Activated T-helper 1 cell treated with Interleukin-2 at 50 U/mL for 16 hours (primary cell): Measurements from ENCODE around the gene CEMP1.
A peak's percentile ranks its signal among the peaks of the same experiment; 100 is the strongest.

Experiments
- DNase-seq: peaks from one replicate; pipeline ENCODE4 v3.0.0-alpha.2; 2020; ENCODE audit warnings: low read depth

Gene CEMP1

GRCh38 chr16:2518823-2519710, 12.1 kb downstream of the CEMP1 start:
- no peak for DNase-seq

DNA sequence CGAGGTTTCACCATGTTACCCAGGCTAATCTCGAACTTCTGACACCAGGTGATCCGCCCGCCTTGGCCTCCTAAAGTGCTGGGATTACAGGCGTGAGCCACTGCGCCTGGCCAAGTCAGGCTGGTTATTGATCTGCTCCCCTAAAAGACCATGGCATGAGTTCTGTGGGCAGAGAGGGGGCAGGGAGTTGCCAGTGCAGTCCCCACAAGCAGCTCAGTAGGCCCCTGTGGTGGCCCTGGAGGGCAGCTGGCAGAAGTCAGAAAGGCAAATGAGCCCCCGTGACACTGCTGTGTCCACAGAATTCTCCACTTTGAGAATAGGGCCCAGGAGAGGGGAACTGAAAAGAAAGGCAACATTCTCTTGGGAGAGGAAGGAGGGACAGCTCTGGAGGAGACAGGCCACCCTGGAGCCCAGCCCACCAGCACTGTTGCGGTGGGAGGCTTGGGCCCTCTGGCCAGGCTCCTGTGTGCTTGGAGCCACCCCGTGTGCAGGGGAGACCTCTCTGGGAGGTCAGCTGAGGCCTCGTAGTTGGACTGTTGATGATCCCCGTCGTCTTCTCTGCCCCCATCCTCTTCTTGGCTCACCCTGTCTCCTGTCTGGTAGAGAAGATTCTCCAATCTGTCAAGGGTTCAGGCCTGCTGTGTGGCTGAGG, 13.1 kb downstream of the CEMP1 start:
- no peak for DNase-seq

DNA sequence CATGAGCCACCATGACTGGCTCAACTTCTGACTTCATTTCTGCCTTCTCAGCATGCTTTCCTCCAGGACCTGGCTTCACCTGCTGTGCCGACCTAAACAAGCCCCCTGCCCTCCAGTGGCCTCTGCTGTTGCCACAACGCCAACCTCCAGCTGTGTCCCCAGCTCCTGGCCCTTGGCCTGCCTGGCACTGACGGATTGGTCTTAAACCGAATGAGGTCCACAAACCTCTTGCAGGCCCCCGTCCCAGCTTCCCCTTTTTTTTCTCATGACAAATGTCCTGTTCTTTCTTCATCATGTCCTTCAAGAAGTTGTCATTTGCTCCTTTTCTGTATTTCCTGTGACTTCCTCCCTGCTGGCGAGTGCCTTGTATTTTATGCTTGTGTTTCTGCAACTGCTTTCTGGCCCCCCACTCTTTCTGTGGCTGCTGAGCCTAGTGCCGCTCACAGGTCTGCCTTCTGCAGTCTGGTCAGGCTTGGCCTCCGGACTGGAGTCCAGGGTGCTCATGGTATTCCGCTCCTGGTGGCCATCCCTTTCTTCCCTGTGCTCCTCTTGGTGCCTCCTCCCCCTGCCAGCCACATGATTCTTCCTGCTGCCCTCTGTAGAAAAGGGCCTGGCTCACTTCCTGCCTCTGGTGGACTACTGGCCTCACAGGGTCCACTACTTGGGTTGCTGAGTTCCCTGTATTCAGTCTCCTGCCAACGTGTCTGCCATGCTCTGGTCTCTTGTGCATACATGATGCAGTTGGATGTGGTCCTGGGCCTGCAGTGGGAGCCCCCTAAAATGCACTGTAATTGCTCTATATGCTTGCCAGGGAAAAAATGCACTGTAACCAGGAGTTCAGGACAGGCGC, 14.6 kb downstream of the CEMP1 start:
- DNase-seq = no peak

- DNase-seq = no peak
Measured at GRCh38 chr16:2515180-2515851, 15.9 kb downstream of the CEMP1 start.

GRCh38 chr16:2514333-2515179, 16.7 kb downstream of the CEMP1 start:
- DNase-seq = peak; percentile 24

DNA sequence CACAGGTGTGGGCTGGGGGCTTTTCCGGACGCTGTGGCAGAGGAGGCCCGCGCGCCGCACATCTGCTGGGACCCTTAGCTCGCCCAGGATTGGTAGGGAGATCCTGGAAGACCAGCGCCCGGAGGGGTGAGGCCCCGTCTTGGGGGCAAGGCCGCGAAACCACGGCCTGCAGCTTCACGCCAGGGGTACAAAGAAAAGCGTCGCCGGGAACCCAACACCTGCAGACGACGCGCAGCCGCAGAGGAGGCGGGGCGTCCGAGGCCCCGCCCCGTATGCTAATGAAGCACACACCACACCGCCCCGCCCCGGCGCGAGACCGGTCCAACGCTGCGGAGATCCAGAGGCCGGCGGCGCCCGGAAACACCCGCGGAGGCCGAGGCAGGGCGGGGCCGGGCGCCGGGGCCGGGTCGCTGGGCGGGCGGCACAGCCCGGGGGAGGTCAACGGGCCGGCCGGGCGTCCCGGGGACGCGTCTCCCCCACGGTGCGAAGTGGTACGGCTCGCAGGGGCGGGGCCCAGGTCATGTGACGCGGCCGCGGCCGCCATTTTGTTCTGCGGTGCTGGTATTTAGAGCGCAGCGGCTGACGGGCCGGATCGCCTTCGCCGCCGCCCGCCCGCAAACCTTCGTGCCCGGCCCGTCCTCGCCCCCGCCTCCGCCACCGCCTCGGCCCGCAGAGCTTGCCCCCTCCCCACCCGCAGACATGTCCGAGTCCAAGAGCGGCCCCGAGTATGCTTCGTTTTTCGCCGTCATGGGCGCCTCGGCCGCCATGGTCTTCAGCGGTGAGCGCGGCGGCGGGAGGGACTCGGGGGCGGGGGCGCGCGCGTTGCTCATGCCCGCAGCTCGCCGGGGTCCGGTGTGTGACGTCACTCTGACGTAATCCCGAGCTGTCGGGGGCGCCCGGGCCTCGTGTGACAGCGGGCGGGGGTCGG, 17.5 kb downstream of the CEMP1 start, which contains the start of gene ATP6V0C:
ATP6V0C (plus strand) TSS at position 548 of the 928 bp plus-strand sequence; CDS start at position 700, 152 bp downstream.
- DNase-seq = peak; percentile 88

GRCh38 chr16:2512735-2513404, 18.3 kb downstream of the CEMP1 start:
- DNase-seq = no peak

DNA sequence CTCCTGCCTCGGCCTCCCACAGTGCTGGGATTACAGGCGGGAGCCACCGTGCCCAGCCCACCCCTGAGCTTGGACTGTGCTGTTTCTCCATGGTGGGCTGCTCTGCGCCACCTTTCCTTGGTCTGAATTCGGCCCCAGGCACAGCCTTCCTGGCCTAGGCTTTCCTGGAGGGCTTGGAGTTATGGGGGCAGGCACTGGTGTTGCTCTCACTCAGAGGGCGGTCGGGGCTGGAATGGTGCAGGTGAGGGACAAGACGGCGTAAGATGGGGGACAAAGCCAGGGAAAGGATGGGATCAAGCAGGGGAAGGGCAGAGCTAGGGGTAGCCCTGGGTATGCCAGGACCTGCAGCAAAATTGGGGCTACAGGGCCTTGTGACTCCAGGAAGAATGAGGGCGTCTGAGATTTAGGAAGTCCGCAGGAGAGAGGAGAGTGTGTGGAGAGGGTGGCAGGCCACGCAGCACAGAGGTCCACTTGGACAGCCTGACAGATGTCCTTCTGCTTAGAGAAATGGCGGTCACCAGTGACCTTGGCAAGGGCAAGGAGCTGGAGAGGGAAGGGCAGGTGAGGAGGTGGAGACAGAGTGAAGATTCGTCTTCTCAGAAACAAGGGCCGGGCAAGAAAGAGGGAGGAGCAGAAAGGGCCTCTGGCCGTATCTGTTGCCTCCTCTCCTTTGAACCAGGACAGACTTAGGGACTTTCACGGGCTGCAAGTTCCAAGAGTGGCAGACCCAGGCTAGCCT, 19.0 kb downstream of the CEMP1 start:
- no peak for DNase-seq

DNA sequence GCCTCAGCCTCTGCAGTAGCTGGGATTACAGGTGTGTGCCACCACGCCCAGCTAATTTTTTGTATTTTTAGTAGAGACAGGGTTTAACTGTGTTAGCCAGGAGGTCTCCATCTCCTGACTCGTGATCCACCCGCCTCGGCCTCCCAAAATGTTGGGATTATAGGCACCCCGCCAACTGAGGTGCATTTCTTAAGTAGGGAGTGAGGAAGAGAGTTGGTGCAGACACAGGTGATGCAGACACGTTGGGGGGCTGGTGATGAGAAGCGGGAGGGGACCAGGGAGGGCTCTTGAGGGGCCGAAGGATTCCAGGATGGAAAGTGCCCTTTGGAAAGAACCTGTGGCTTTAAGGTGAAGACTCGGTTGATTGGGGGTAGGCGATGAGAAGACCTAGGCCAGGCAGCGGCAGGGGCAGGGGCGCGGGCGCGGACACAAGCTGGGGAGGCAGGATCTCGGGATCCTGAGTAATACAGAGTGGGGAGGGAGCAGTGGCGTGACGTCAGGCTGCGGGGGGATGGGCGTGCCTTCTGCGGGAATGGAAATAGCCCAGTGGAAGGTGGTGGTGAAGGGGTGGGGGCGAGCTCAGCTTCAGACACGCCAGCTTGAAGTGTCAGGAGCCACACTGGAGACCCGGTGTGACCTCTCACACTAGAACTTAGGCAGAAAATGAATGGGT, 19.9 kb downstream of the CEMP1 start:
- DNase-seq = no peak

DNA sequence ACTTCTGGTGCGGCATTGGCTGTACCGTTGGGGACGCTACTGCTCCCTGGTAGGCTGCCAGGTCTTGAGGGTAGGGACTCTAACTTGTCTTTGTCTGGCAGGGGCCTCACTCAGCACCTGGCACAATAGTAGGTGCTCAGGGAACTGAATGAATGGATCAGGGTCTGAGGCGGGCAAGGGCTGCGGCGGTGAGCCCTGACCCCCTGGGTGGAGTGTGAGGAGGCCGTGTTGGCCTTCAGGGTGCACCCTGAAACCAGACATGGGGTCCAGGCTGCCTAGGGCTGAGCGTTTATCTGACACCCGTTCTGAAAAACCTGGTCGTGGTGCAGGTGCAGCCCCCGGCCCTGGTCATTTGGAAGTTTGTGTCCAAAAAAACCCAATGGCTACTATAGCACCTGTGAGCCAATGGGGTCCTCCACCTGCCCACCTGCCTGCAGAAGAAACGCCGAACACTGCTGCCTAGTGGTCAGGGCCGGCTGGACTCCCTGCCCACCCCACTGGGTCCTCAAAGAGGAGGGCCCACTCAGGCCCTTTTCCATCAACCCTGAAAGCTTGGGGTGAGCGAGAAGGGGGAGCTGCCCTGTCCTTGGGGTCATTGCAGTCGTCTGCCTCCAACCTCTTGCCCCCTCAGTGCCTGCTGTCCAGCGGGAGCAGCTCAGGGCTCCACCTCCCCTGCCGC, 22.3 kb downstream of the CEMP1 start:
- DNase-seq = no peak

- DNase-seq = no peak
Measured at GRCh38 chr16:2507665-2508064, 23.5 kb downstream of the CEMP1 start.

GRCh38 chr16:2507052-2507659, 24.1 kb downstream of the CEMP1 start:
- no peak for DNase-seq

GRCh38 chr16:2505695-2506094, 25.5 kb downstream of the CEMP1 start:
- DNase-seq = no peak

DNA sequence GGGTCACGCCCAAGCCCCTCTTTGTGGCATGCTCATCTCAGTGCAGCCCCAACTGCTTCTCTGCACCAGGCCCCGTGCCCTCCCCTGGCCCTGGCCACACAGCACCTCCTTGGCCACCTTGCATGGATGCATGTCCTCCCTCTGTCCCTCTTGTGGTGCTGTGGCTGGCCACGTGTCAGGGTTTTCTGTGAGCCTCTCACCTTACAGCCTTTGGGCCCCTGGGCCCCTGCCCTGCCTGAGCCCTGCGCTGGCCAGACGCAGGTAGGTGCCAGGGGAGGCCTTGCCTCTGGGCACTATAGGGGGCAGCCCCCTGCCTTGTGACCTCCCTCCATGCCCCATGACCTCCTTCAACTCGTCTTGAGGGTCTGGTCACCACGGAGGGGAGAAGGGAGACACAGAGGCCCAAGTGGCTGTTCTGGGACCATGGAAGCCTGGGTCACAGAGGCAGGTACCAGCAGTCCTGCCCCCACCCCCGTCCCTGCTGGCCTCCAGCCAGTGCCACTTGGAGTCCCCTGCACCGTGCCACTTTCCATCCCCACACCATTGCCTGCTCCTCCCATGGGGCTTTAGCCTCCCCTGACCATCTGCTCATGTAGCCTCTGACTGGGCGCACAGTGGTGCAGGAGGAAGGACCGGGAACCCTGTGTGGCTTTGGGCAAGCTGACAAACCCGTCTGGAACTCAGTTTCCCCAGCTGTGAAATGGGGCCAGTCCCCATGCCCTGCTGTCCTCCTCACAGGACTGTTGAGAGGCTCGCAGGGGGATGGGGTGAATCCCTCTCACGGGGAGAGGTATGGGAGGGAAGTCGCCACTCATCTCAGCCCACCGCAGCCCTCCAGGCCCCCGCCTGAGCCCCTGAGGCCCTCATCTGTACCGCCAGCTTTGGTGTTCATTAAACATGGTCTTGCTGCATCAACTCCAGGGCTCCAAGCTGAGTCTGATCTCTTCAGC, 29.0 kb downstream of the CEMP1 start:
- no peak for DNase-seq

- DNase-seq = peak; percentile 66
Measured at GRCh38 chr16:2500918-2501750, 30.1 kb downstream of the CEMP1 start.
